Hippocampal formation (tissue), 2 donors: ENCODE data around the gene CYP2J2.
"Not testable (repeated sequence)": the region's sequence is repeated elsewhere in the genome, so short reads cannot be mapped to it uniquely, and the experiment has no call there.

Experiments used
- DNase-seq, 2 donors: peaks; one replicate each; lab custom pipeline; 2025; lab: John Stamatoyannopoulos, UW

The CYP2J2 gene

DNA sequence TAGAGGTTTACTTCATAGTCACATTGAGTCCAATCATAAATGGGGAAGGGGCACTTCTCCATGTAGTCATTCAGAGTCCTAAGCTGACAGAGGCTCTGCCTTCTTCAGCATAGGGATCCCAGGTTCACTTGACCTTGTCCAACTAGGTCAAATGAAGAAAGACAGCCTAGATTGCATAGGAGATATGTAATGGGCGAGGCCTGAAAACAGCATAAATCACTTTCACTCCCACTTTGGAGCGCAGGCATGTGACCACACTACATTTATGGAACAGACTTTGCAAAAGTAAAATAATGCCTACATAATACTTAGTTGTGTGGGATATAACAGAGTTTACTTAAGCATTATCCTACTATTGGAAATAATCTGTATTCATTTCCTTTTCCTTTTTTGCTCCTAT, 60.1 kb downstream of the CYP2J2 start:
- DNase-seq, result no peak

DNA sequence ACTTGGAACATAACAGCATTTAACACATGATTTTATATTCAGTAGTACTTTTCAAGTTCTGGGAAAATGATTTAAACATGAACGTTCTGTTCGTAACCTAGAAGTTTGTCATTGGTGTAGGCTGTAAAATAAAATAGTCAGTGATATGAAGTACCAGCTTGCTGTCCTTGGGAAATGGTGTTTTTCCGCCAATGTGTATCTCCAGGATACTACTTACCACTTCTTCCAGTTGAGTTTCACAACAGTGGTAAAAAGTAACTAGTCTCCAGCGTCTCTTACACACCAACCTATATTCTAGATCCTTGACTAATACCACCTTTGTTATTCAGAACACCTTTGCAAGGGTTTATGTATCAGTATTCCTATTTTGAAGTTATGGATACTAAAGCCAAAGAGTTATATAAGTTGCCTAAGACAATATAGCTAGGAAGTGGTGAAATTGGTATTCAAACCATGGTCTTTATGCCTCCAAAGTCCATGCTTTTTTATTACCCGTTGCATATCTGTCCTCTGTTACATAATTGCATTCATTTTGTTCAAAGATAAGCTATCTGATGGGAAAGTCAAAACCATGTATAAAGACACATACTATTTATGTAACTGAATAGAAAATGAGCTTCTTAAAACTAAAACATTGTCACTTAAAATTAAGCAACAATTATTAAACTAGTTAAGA, 68.8 kb downstream of the CYP2J2 start:
- no peak for DNase-seq

DNA sequence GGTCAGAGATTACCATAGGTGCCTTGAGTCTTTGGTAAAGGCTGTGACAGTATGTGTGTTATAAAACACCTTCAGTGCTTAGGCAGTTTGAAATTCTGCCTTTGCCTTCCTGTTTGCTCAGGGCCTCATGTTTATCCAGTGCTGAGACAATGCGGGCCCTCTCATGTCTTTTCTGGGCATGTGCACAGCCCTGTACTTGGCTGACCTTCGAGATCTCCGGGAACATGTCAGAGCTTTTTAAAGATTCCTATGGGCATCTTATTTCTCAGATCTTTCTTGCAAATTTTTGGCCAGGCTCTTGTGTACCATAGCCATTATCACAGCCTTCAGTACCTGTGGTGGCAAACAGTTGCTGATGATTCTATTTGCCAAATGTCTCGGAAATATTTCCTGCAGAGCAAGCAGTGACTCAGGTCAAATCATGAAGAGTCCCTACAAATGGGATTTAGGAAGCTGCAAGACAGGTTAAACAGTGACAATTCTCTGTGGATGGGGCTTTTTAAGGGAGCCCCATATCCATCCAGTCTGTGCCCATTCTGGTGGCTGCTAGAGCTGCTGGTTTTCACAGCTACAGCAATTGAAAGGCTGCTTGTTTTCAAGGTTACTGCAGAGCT, 69.7 kb downstream of the CYP2J2 start:
- DNase-seq, result no peak

DNA sequence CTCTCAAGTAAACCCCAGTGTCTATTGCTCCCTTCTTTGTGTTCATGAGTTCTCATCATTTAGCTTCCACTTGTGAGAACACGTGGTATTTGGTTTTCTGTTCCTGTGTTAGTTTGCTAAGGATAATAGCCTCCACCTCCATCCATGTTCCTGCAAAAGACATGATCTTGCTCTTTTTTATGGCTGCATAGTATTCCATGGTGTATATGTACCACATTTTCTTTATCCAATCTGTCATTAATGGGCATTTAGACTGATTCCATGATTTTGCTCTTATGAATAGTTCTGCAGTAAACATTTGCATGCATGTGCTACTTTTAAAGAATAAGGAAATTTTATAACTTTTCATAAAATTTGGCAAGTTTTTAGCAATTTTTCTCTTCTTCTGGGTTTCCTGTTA, 71.3 kb downstream of the CYP2J2 start:
- not testable (repeated sequence) for DNase-seq

DNA sequence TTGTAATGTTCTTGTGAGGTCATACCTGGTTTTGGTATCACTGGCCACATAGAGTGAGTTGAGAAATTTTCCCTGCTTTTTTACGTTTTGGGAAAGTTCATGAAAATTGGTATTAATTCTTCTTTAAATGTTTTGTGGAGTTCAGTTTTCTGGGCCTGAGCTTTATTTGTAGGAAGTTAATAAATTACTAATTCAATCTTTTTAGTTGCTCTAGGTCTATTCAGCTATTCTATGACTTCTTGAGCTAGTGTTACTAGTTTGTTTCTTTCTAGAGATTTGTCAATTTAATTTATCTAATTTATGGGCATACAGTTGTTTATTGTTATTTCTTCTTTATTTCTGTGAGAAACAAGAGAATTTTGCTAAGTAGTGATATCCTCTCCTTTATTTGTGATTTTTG, 74.5 kb downstream of the CYP2J2 start:
- DNase-seq, result no peak

DNA sequence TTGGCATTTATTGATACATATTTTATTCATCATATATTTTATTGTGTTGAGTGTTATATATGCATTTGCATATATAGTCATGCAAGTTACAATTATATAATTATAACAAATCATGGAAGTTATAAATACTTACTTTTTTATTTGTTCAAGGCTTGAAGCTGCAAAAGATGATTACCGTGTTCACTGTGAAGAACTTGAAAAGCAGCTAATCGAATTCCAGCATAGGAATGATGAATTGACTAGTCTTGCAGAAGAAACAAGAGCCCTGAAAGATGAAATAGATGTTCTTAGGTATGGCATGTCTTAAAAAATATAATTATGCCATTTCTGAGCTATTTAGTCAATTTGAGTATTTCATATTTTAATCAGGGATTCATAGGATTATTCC, 79.7 kb downstream of the CYP2J2 start:
- no peak for DNase-seq

DNA sequence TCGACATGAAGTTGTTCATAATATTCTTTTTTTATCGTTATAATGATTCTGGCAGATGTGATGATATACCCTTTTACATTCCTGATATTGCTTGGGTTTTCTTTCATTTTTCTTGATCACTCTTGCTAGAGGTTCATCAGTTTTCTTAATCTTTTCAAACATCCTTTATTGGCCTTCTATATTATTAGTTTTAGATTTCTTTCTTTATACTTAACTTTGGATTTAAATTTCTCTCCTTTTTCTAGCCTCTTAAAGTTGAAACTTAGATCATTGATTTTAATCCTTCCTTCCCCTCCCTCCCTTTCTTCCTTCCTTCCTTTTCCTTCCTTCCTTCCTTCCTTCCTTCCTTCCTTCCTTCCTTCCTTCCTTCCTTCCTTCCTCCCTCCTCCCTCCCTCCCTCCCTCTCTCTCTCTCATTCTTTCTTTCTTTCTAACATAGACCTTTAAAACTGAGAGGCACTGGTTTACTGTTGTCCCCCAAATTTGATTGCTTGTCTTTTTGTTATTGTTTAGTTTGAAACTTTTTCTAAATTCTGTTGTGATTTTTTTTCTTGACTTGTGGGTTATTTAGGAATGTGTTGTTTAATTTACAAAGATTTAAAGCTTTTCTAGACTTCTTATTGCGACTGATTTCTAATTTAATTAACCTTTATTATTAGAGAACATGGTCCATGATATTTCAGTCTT, 80.2 kb downstream of the CYP2J2 start:
- no peak for DNase-seq

DNA sequence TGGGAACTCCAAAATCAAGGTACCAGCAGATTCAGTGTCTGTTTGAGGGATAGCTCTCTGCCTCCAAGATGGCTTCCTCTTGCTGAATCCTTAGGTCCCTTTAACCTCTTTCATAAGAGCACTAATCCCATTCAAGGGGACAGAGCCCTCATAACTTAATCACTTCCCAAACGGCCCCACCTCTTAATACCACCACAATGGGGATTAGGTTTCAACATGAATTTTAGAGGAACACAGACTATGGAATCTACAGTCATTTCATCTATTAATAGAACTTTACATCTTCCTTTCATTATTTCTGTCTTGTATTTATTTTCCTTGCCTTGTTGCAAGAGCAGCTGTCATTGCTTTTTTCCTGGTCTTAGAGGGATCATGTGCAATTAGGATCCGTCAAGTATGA, 81.5 kb downstream of the CYP2J2 start:
- DNase-seq, result no peak
